ENCODE results near the gene CCDC142.

The CCDC142 gene

GRCh38 chr2:74458132-74458937 lies 24.5 kb downstream of the CCDC142 start, which contains the start of gene WBP1:
TSS of gene WBP1 (plus strand) at chr2:74458438. CDS start at chr2:74458603, 165 bp downstream.
- peaks cover 25% of the 10 kb centered on the region for H3K4me1 ChIP-seq (ENCODE audit: control insufficient read depth, low read length)
- no peaks in the 10 kb centered on the region for H3K9me3 ChIP-seq (ENCODE audit: control insufficient read depth, insufficient read depth, low read length)
- peaks cover 31% of the 10 kb centered on the region for H3K79me2 ChIP-seq (ENCODE audit: control insufficient read depth, low read length)
- peaks cover 12% of the 10 kb centered on the region; the same call in 1 of the 2 replicates for H3F3A ChIP-seq (ENCODE audit: control insufficient read depth, insufficient read depth)
- peaks cover 37% of the 10 kb centered on the region for H3K36me3 ChIP-seq (ENCODE audit: control insufficient read depth, low read length)
- H3K27ac ChIP-seq (ENCODE audit: low read depth, low read length): peak within 1 kb of the TSS; percentile 90
- no peaks in the 10 kb centered on the region for H4K20me1 ChIP-seq (ENCODE audit: control insufficient read depth, insufficient read depth, low read depth, low read length)
- no peaks in the 10 kb centered on the region for H3K9me2 ChIP-seq (replicated peaks; ENCODE audit: control insufficient read depth, low read length)
- peak within 1 kb of the TSS; percentile 81 for H3K4me3 ChIP-seq (ENCODE audit: low read length)
- H3K27me3 ChIP-seq (ENCODE audit: control insufficient read depth, low read length): no peaks in the 10 kb centered on the region
- TF ChIP-seq CTCF (IDR thresholded peaks at IDR 0.05; ENCODE audit: low read depth, low read length, poor library complexity, severe bottlenecking) (no peak), EZH2phosphoT487 (IDR thresholded peaks at IDR 0.05; ENCODE audit: borderline replicate concordance, low read length) (no peak)
- peak within 1 kb of the TSS; percentile 95 for H3K4me2 ChIP-seq (ENCODE audit: low read length)

- H3K27me3 ChIP-seq (ENCODE audit: control insufficient read depth, low read length): no peaks in the 10 kb centered on the region
- H3K79me2 ChIP-seq (ENCODE audit: control insufficient read depth, low read length): peaks cover 27% of the 10 kb centered on the region
- H3F3A ChIP-seq (ENCODE audit: control insufficient read depth, insufficient read depth): peaks cover 14% of the 10 kb centered on the region
- H3K36me3 ChIP-seq (ENCODE audit: control insufficient read depth, low read length): peaks cover 30% of the 10 kb centered on the region
- H3K9me2 ChIP-seq (replicated peaks; ENCODE audit: control insufficient read depth, low read length): no peaks in the 10 kb centered on the region
- peak overlapping the region; percentile 90 for H3K27ac ChIP-seq (ENCODE audit: low read depth, low read length)
- H4K20me1 ChIP-seq (ENCODE audit: control insufficient read depth, insufficient read depth, low read depth, low read length): no peaks in the 10 kb centered on the region
- H3K4me3 ChIP-seq (ENCODE audit: low read length): peak overlapping the region; percentile 81
- no peak for TF ChIP-seq EZH2phosphoT487 (IDR thresholded peaks at IDR 0.05; ENCODE audit: borderline replicate concordance, low read length)
- no peak for TF ChIP-seq CTCF (IDR thresholded peaks at IDR 0.05; ENCODE audit: low read depth, low read length, poor library complexity, severe bottlenecking)
- H3K4me1 ChIP-seq (ENCODE audit: control insufficient read depth, low read length): peaks cover 31% of the 10 kb centered on the region
- peak overlapping the region; percentile 95 for H3K4me2 ChIP-seq (ENCODE audit: low read length)
- H3K9me3 ChIP-seq (ENCODE audit: control insufficient read depth, insufficient read depth, low read length): no peaks in the 10 kb centered on the region
Measured at GRCh38 chr2:74457549-74458131, 25.2 kb downstream of the CCDC142 start.

- peaks cover 36% of the 10 kb centered on the region for H3K4me1 ChIP-seq (ENCODE audit: control insufficient read depth, low read length)
- peak overlapping the region; percentile 95 for H3K4me2 ChIP-seq (ENCODE audit: low read length)
- peaks cover 18% of the 10 kb centered on the region for H3F3A ChIP-seq (ENCODE audit: control insufficient read depth, insufficient read depth)
Measured at GRCh38 chr2:74457129-74457548, 25.7 kb downstream of the CCDC142 start.

More at GRCh38 chr2:74457129-74457548, 25.7 kb downstream of the CCDC142 start:
- Histone ChIP-seq H3K9me3 (ENCODE audit: control insufficient read depth, insufficient read depth, low read length) (no peaks in the 10 kb centered on the region), H3K27ac (ENCODE audit: low read depth, low read length) (peak overlapping the region; percentile 90), H3K27me3 (ENCODE audit: control insufficient read depth, low read length) (no peaks in the 10 kb centered on the region), H3K9me2 (replicated peaks; ENCODE audit: control insufficient read depth, low read length) (no peaks in the 10 kb centered on the region), H3K79me2 (ENCODE audit: control insufficient read depth, low read length) (peaks cover 27% of the 10 kb centered on the region), H4K20me1 (ENCODE audit: control insufficient read depth, insufficient read depth, low read depth, low read length) (no peaks in the 10 kb centered on the region), H3K4me3 (ENCODE audit: low read length) (peak overlapping the region; percentile 81), H3K36me3 (ENCODE audit: control insufficient read depth, low read length) (peaks cover 25% of the 10 kb centered on the region)
- TF ChIP-seq CTCF (IDR thresholded peaks at IDR 0.05; ENCODE audit: low read depth, low read length, poor library complexity, severe bottlenecking) (no peak), EZH2phosphoT487 (IDR thresholded peaks at IDR 0.05; ENCODE audit: borderline replicate concordance, low read length) (no peak)

Data from DOHH2 (cell line).